EH (cell line): ENCODE data around the gene MEGF9.
A peak's percentile ranks its signal among the peaks of the same experiment; 100 is the strongest.

ENCODE experiments used
- DNase-seq: peaks from one replicate; pipeline ENCODE4 v3.0.0-alpha.2; 2015; ENCODE audit warnings: low read depth

The MEGF9 gene

DNA sequence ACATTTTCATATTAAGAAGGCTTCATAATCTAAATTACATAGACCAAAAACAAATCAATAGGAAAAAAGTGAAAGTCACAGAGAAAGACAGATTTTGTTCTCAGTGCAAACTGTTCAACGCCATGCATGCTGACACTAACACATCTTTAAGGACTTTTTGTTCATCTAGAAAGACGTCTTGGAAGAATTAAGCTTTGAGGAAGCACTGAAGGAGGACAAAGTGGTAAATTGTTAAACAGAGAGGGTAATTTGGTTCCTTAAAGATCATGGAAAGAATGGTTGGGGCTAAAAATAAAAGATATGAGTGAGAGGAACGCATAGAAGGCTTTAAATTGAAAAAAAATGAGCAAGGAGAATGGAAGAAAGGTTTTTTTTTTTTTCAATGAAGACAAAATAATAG lies 9.1 kb downstream of the MEGF9 start:
- DNase-seq, result no peak

DNA sequence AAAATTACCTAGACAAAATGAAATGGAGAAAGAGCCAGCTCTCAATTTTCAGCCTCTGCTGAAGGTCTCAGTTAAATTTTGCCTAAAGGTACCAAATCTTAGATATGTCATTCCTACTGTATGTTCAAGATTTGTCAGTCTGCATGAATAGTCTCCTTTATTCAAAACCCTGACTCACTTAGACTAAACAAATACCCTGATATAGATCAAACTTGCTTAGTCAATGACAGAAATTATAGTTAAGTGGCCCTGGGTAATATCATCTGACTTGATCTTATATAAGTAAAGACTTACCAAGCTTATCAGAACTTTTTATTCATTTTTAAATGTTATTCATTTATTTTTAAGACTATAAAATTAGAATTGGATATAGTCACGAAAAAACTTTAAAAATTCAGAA lies 12.2 kb downstream of the MEGF9 start:
- no peak for DNase-seq

DNA sequence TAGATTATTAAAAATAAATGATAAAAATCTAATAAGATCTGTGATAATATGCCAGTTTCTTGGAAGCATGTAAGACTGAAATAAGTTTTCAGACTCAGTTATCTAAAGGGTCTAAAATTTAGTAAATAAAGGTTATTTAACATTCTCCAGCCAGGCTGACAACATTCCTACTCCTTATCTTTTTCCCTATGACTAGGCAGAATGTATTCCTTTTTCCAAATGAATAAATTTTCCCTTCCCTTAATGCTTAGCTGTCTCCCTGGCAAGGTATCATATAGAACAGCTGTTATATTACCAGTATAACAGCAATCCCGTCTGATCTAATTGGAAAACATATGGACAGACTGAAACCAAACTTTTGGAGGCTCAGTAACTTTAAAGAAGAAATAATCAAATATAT lies 13.0 kb downstream of the MEGF9 start:
- no peak for DNase-seq

- DNase-seq, result no peak
Measured at GRCh38 chr9:120698766-120699165, 15.5 kb downstream of the MEGF9 start.

DNA sequence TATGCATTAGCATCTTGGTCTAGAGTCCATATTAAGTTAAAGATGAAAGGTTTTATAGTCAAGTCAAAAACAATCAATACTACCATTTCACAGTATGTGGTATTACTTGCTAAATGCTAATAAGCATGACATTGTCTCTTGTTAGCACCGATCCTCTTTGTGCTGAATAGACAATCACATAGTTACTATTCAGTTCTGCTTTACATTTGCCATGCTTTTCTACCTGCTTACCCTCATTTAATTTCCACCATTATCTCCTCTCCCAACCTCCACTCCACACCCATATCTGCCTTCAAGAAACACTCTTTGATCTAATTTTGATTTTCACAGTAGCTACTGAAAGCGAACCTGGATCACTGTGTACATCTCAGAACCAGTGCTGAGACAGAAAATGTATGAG lies 16.8 kb downstream of the MEGF9 start:
- DNase-seq, result no peak

- DNase-seq, result peak; percentile 18
Measured at GRCh38 chr9:120696551-120697230, 17.6 kb downstream of the MEGF9 start.

DNA sequence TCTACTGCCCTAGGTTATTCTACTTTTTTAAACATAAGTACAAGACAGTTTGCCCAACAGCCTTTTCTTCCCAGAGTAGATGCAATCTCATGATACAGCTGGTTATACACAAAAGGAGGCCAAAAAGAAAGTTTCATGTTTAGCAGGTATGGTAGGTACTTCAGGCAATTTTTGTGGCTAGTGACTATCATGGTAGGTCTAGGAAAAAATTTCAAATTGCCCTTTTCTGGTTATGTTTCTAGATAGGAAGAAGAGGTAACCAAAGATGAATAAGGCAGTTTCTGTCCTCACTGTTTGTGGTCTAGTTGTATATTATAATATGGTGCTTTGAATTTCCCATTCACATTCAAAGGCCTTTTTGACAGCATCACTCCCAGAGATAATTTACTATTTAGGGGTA lies 19.7 kb downstream of the MEGF9 start:
- DNase-seq, result no peak

- no peak for DNase-seq
Measured at GRCh38 chr9:120693700-120694008, 20.6 kb downstream of the MEGF9 start.

- peak; percentile 73 for DNase-seq
Measured at GRCh38 chr9:120692901-120693699, 21.2 kb downstream of the MEGF9 start.

- no peak for DNase-seq
Measured at GRCh38 chr9:120690372-120690771, 23.9 kb downstream of the MEGF9 start.

DNA sequence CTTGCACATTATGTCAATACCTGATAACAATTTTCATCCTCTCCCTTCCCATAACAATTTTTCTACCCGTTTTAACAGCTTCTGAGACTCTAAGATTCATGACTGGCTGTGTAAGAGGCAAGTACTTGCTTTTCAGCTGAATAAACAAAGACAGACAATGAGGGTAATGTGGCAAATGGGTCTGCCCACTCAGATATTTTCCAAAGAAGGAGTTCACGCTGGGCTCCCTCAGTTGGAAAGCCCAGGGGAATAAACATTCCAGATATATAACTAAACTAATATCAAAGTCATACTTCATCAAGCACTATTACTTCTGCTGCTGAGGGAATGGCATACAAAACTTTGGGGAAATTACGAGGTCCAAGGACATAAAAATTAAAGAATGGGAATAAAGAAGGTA lies 24.4 kb downstream of the MEGF9 start:
- DNase-seq, result peak; percentile 25

DNA sequence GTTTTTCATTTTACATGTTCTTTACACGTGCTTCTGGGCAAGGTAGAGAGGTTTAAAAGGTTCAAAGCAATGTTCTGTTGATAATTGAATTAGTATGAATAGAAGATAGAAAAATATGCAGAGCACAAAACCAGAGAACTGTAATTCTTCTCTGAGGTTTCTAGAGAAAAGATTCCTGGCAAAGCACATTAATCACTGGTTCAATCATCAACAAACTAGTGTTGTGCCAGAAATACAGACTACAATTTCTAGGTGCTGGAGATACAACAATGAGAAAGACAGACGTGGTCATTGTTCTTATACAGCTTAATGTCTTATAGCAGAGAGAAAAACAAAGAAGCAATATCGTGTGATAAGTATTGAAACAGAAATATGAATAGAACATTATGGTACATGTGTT lies 25.5 kb downstream of the MEGF9 start:
- no peak for DNase-seq

- no peak for DNase-seq
Measured at GRCh38 chr9:120683150-120683549, 31.1 kb downstream of the MEGF9 start.

GRCh38 chr9:120681121-120681520 lies 33.1 kb downstream of the MEGF9 start:
- DNase-seq, result no peak

DNA sequence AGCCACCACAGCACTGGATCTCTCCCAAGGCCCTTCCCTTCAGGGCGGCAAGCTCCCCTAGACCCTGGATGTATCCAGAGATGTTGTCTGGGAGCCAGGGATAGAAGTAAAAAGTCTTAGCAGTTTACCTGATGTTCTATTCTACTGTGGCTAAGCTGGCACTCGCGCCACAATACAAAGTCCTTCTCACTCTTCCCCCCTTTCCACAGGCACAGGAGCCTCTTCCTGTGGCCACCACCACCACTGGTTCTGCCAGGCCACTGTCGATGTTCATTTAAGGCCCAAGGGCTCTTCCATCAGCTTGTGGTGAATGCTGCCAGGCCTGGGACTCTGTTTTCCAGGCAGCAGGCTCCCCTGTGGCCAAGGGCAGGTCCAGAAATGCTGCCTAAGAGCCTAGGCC lies 33.7 kb downstream of the MEGF9 start:
- DNase-seq, result no peak

DNA sequence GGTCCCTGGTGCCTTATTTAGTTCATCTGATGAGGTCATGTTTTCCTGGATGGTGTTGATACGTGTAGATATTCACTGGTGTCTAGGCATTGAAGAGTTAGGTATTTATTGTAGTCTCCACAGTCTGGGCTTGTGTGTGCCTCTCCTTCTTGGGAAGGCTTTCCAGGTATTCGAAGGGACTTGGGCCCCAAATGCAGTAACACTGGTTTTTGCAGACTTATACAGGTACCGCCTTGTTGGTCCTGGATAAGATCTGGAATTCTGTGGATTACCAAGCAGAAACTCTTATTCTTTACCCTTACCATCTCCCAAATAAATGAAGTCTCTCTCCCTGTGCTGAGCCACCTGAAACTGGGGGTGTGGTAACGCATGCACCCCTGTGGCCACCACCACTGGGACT lies 34.1 kb downstream of the MEGF9 start:
- DNase-seq, result no peak

DNA sequence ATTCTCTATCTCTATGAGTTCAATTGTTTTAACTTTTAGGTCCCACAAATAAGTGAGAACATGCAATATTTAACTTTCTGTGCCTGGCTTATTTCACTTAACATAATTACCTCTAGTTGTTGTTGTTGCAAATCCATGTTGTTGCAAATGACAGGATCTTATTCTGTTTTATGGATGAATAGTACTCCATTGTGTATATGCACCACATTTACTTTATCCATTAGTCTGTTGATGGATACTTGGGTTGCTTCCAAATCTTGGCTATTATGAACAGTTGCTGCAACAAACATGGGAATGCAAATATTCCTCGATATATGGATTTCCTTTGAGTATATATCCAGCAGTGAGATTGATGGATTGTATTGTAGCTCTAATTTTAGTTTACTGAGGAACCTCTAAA lies 36.3 kb downstream of the MEGF9 start:
- DNase-seq, result no peak

- no peak for DNase-seq
Measured at GRCh38 chr9:120676767-120677402, 37.4 kb downstream of the MEGF9 start.

- no peak for DNase-seq
Measured at GRCh38 chr9:120668399-120668798, 45.9 kb downstream of the MEGF9 start.

DNA sequence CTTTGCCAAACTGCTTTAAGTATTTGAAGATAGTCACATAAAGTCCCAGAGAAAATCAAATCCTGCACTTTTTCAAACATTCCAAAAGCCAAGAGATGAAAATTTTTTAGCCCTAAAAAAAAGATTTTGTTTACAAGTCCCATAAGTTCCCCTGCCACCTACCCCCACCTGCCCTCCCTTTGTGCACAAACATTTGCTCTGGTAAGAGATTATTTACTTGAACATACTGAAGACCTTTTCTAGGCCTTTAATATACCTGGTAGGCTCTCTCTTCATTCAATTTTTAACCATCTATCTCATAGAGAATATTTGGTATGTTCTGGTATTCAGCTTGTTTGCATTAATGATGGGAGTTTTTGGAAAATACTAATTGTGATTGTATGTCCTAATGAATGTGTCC lies 50.3 kb downstream of the MEGF9 start:
- DNase-seq, result no peak

DNA sequence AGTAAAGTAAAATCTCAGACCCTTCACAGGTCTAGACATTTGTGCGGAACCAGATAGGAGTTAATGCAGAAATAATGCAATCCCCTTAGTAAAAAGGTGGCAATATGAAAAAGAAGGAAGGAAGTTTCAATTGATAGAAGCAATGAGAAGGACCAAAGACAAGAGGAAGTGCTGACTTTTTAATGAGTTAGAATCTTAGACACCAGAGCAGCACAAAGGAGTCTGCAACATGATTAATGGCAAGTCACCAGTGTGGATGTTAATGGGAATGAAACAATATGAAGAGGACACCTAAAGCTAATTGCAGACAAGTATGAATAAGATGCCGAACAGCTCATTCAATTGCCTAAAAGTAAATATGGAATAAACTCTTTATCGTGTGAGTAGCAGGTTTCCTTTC lies 50.9 kb downstream of the MEGF9 start:
- DNase-seq, result no peak

GRCh38 chr9:120662513-120662912 lies 51.8 kb downstream of the MEGF9 start:
- no peak for DNase-seq

DNA sequence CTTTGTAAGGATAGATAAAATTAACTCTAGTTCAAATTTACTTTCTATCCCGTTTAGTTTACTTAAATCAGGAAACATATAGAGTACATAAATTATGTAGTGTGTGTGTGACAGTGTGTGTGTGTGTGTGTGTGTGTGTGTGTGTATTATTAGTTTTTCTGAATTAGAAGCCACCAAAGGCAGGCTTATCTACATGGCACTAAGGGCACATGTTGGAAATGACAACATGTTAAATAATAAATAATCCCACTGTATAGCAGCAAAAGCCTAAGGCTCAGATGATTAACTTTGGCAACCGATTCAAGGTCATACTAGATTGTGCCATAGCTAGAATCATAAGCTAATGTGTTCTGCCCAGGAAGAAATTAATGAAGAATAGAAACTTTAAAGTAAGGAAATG lies 54.6 kb downstream of the MEGF9 start:
- DNase-seq, result no peak

DNA sequence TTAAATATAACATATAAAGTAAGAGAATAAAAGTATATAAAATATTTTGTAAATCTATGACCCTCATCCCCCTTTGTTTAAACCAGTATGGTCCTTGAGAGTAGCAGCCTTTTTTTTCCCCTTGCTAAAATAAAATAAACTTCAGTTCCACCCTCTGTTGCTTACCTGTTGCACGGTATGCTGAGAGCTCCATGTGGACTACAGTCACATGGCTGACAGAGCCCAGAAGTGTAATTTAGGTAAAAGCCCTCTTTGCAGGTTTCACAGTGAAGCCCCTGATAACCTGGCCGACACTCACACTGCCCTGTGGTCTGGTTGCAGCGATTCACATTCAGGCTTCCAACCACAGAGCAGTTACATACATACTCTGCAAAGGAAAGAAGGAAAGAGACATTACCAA lies 55.1 kb downstream of the MEGF9 start:
- no peak for DNase-seq
